ENCODE data around the gene ERGIC3. TPM values are rescaled to one million over a fixed set of nuclear protein-coding genes. Genes with fewer than 3 reads are reported as not detected.
"Not testable (repeated sequence)": the region's sequence is repeated elsewhere in the genome, so short reads cannot be mapped to it uniquely, and the experiment has no call there.

The ERGIC3 gene
- polyA plus RNA-seq, 2 of the 4 experiments (the other 2 are of a cell fraction): 239 to 343 TPM

DNA sequence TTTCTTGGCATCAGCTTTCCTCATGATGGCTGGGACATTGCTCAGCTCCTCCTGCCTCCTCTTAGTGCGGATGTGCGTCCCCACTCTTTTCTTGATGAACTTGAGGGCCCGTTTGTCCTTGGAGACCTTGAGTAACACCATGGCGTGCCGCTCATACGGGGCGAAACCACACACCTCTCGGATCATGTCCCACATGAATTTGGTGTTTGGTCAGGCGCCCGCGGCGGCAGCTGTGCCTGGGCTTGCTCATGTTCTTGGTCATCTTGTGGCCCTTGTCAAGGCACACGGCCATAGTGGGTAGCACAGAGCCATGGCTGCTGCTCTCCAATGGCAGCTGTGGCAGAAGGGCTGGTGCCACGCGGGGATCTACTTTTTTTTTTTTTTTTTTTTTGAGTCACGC is 2.6 kb downstream of the ERGIC3 start (continued):
- no peak for TF ChIP-seq HEYL (CRISPR knock-in tag; IDR thresholded peaks at IDR 0.05)

GRCh38 chr20:35544941-35545340 is 3.1 kb downstream of the ERGIC3 start:
- not testable (repeated sequence) for H3K27ac ChIP-seq, ATAC-seq, H3K4me1 ChIP-seq, H3K4me3 ChIP-seq, H3K9me3 ChIP-seq, FAIRE-seq, H3K4me2 ChIP-seq
- CTCF ChIA-PET: interaction anchor here (0.8 to 2.3 kb wide), 2 partner anchors 12 to 73 kb away, joined by 3 to 7 read pairs; no protein-coding TSS in a partner anchor
- WGBS (ENCODE audit: missing lambda C conversion rate): 91% methylated on average over 7 of the region's 7 CpGs
- POLR2A ChIA-PET: interaction anchor here (0.6 kb wide), 1 partner anchor 676 kb away, joined by 3 read pairs; no protein-coding TSS in a partner anchor
- DNase-seq (ENCODE audit: low read depth in 1 of 2, low spot score in 1 of 2): peak in 1 of 2 experiments; percentile 36

- 72% methylated on average over 1 of the region's 1 CpG for WGBS (ENCODE audit: missing lambda C conversion rate)
- Histone ChIP-seq H3K27ac (no peak overlapping the region), H3K4me2 (no peak overlapping the region), H3K4me3 (no peak overlapping the region), H3K4me1 (peaks cover 8% of the 10 kb centered on the region; the same call in 2 of the 3 replicates), H3K9me3 (no peaks in the 10 kb centered on the region)
- CTCF ChIA-PET: interaction anchor here (0.9 to 1.3 kb wide), 2 partner anchors 9 to 74 kb away, joined by 3 read pairs; no protein-coding TSS in a partner anchor
- POLR2A ChIA-PET: no interaction called here
- TF ChIP-seq CHD4 (IDR thresholded peaks at IDR 0.05; ENCODE audit: borderline replicate concordance): no peak
- TF ChIP-seq SREBF2 (IDR thresholded peaks at IDR 0.05): no peak
- no peak for TF ChIP-seq RCOR1 (IDR thresholded peaks at IDR 0.05; ENCODE audit: low read depth, low read length)
- no peak for TF ChIP-seq TFCP2L1 (CRISPR knock-in tag; IDR thresholded peaks at IDR 0.05)
- TF ChIP-seq MAZ (IDR thresholded peaks at IDR 0.05; ENCODE audit: borderline replicate concordance, low read depth, low read length): no peak
- TF ChIP-seq REST (IDR thresholded peaks at IDR 0.05): no peak
- no peak for FAIRE-seq
- DNase-seq (ENCODE audit: low read depth in 1 of 2, low spot score in 1 of 2): no peak
- no peak for ATAC-seq
Measured at GRCh38 chr20:35546127-35546526, 4.2 kb downstream of the ERGIC3 start.

DNA sequence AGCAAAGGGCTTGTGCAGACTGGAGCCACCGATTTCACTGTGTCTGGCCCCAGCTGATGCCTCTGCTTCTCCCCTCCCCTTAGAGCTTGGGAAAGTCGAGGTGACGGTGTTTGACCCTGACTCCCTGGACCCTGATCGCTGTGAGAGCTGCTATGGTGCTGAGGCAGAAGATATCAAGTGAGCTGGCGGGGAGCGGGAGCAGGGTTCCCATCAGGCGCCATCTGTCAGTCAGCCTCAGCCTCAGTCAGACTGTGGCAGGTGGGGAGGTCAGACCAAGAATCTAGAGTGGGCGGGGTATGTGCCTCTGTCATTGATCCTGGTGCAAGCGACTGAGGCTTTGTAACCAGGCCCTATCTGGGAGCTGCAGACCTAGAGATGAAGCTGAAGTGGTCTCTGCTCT is 5.5 kb downstream of the ERGIC3 start:
- no peak for DNase-seq (ENCODE audit: low read depth in 1 of 2, low spot score in 1 of 2)
- Histone ChIP-seq H3K27ac (no peak overlapping the region), H3K4me2 (no peak overlapping the region), H3K4me1 (peaks cover 7% of the 10 kb centered on the region; the same call in 2 of the 3 replicates), H3K4me3 (no peak overlapping the region), H3K9me3 (no peaks in the 10 kb centered on the region)
- POLR2A ChIA-PET: no interaction called here
- ATAC-seq: no peak
- FAIRE-seq: no peak
- no peak for TF ChIP-seq BCL3 (IDR thresholded peaks at IDR 0.05)
- WGBS (ENCODE audit: missing lambda C conversion rate): 91% methylated on average over 8 of the region's 9 CpGs
- CTCF ChIA-PET: interaction anchor here (1.3 to 1.9 kb wide), 4 partner anchors 12 to 84 kb away, joined by 3 to 4 read pairs (median 4); no protein-coding TSS in a partner anchor

- Histone ChIP-seq H3K4me1 (no peaks in the 10 kb centered on the region), H3K9me3 (no peaks in the 10 kb centered on the region), H3K27ac (no peak overlapping the region), H3K4me2 (no peak overlapping the region), H3K4me3 (no peak overlapping the region)
- 87% methylated on average over 4 of the region's 4 CpGs for WGBS (ENCODE audit: missing lambda C conversion rate)
- FAIRE-seq: no peak
- POLR2A ChIA-PET: no interaction called here
- no peak for DNase-seq (ENCODE audit: low read depth in 1 of 2, low spot score in 1 of 2)
- CTCF ChIA-PET: interaction anchor here (0.6 to 1.6 kb wide), 3 partner anchors 10 to 443 kb away, joined by 3 to 4 read pairs (median 4); no protein-coding TSS in a partner anchor
- no peak for ATAC-seq
- TF ChIP-seq EHMT2 (IDR thresholded peaks at IDR 0.05; ENCODE audit: low read depth) (no peak), TP53 (CRISPR knock-in tag; IDR thresholded peaks at IDR 0.05) (no peak), POLR2AphosphoS2 (conservative IDR thresholded peaks at IDR 0.05; ENCODE audit: low read length) (no peak), GATA3 (IDR thresholded peaks at IDR 0.05; ENCODE audit: borderline replicate concordance) (no peak), MAZ (IDR thresholded peaks at IDR 0.05; ENCODE audit: borderline replicate concordance, low read depth, low read length) (no peak), MYC (IDR thresholded peaks at IDR 0.05; ENCODE audit: borderline replicate concordance, low read length) (no peak), NPAS2 (CRISPR knock-in tag; IDR thresholded peaks at IDR 0.05; ENCODE audit: borderline replicate concordance) (no peak), KDM5A (IDR thresholded peaks at IDR 0.05) (no peak), RFX5 (IDR thresholded peaks at IDR 0.05) (no peak)
- TF ChIP-seq, protein P1, sequence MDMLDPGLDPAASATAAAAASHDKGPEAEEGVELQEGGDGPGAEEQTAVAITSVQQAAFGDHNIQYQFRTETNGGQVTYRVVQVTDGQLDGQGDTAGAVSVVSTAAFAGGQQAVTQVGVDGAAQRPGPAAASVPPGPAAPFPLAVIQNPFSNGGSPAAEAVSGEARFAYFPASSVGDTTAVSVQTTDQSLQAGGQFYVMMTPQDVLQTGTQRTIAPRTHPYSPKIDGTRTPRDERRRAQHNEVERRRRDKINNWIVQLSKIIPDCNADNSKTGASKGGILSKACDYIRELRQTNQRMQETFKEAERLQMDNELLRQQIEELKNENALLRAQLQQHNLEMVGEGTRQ (IDR thresholded peaks at IDR 0.05): no peak
- TF ChIP-seq, protein P2, sequence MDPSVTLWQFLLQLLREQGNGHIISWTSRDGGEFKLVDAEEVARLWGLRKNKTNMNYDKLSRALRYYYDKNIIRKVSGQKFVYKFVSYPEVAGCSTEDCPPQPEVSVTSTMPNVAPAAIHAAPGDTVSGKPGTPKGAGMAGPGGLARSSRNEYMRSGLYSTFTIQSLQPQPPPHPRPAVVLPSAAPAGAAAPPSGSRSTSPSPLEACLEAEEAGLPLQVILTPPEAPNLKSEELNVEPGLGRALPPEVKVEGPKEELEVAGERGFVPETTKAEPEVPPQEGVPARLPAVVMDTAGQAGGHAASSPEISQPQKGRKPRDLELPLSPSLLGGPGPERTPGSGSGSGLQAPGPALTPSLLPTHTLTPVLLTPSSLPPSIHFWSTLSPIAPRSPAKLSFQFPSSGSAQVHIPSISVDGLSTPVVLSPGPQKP (IDR thresholded peaks at IDR 0.05; ENCODE audit: low read depth, low read length): no peak
- TF ChIP-seq, protein P3, sequence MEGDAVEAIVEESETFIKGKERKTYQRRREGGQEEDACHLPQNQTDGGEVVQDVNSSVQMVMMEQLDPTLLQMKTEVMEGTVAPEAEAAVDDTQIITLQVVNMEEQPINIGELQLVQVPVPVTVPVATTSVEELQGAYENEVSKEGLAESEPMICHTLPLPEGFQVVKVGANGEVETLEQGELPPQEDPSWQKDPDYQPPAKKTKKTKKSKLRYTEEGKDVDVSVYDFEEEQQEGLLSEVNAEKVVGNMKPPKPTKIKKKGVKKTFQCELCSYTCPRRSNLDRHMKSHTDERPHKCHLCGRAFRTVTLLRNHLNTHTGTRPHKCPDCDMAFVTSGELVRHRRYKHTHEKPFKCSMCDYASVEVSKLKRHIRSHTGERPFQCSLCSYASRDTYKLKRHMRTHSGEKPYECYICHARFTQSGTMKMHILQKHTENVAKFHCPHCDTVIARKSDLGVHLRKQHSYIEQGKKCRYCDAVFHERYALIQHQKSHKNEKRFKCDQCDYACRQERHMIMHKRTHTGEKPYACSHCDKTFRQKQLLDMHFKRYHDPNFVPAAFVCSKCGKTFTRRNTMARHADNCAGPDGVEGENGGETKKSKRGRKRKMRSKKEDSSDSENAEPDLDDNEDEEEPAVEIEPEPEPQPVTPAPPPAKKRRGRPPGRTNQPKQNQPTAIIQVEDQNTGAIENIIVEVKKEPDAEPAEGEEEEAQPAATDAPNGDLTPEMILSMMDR (IDR thresholded peaks at IDR 0.05): no peak
Measured at GRCh38 chr20:35551503-35551902, 9.6 kb downstream of the ERGIC3 start.

Data from A549 (cell line).